ENCODE results near the gene NUP133.

The NUP133 gene

DNA sequence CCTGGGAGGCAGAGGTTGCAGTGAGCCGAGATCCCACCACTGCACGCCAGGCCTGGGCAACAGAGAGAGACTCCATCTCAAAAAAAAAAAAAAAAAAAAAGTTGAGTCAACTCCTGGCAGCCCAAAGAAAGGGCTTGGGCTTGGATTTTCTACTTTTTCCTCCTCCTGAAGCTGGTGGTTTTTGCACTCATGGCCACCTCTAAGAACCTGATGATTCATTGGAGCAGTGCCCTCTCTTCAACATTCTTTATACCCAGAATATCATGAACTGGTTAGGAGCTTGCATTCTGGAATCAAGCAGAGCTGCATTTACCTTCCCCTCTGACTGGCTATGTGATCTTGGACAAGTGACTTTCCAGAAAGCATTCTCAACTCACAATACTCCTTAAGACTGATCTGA is 70.7 kb downstream of the NUP133 start:
- no peak for DNase-seq (ENCODE audit: extremely low read depth, insufficient read length)
- TF ChIP-seq, protein P1, sequence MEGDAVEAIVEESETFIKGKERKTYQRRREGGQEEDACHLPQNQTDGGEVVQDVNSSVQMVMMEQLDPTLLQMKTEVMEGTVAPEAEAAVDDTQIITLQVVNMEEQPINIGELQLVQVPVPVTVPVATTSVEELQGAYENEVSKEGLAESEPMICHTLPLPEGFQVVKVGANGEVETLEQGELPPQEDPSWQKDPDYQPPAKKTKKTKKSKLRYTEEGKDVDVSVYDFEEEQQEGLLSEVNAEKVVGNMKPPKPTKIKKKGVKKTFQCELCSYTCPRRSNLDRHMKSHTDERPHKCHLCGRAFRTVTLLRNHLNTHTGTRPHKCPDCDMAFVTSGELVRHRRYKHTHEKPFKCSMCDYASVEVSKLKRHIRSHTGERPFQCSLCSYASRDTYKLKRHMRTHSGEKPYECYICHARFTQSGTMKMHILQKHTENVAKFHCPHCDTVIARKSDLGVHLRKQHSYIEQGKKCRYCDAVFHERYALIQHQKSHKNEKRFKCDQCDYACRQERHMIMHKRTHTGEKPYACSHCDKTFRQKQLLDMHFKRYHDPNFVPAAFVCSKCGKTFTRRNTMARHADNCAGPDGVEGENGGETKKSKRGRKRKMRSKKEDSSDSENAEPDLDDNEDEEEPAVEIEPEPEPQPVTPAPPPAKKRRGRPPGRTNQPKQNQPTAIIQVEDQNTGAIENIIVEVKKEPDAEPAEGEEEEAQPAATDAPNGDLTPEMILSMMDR (IDR thresholded peaks at IDR 0.05; ENCODE audit: insufficient read depth, low read length, poor library complexity, severe bottlenecking), result no peak
- H3K4me3 ChIP-seq (replicated peaks; ENCODE audit: low read depth, low read length), result no peak overlapping the region
- peaks cover 3% of the 10 kb centered on the region; the same call in 1 of the 2 replicates for H3K27me3 ChIP-seq (replicated peaks; ENCODE audit: control insufficient read depth, insufficient read depth, low read length)
- H3K36me3 ChIP-seq (ENCODE audit: control insufficient read depth, insufficient read depth, low read length), result peaks cover 4% of the 10 kb centered on the region

GRCh38 chr1:229436201-229436600 is 71.9 kb downstream of the NUP133 start:
- peaks cover 3% of the 10 kb centered on the region; the same call in 1 of the 2 replicates for H3K27me3 ChIP-seq (replicated peaks; ENCODE audit: control insufficient read depth, insufficient read depth, low read length)

DNA sequence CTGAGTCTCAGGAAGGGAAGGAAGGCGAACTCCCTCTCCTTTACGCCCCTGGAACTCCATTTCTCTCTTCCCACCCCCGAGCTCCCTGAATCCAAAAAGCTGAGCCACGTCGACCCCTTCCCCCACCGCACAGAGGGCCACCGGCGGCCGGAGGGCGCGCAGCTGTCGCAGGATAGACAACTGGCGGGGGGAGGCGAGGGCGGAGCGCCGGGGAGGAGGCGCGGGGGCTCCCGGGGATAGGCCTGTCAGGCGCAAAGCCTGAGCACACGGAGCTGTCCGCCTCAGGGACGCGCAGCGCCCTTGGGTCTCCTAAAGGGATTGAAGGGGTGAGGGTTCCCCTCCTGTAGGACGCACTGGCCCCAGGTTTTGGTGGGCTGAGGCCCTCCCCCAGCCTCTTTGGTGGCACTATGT is 73.5 kb downstream of the NUP133 start:
- DNase-seq (ENCODE audit: extremely low read depth, insufficient read length), result no peak

More at GRCh38 chr1:229436201-229436600, 71.9 kb downstream of the NUP133 start:
- no peak for DNase-seq (ENCODE audit: extremely low read depth, insufficient read length)
- TF ChIP-seq, protein P1 (IDR thresholded peaks at IDR 0.05; ENCODE audit: insufficient read depth, low read length, poor library complexity, severe bottlenecking), result no peak
- H3K36me3 ChIP-seq (ENCODE audit: control insufficient read depth, insufficient read depth, low read length), result peaks cover 4% of the 10 kb centered on the region
- H3K4me3 ChIP-seq (replicated peaks; ENCODE audit: low read depth, low read length), result no peak overlapping the region

DNA sequence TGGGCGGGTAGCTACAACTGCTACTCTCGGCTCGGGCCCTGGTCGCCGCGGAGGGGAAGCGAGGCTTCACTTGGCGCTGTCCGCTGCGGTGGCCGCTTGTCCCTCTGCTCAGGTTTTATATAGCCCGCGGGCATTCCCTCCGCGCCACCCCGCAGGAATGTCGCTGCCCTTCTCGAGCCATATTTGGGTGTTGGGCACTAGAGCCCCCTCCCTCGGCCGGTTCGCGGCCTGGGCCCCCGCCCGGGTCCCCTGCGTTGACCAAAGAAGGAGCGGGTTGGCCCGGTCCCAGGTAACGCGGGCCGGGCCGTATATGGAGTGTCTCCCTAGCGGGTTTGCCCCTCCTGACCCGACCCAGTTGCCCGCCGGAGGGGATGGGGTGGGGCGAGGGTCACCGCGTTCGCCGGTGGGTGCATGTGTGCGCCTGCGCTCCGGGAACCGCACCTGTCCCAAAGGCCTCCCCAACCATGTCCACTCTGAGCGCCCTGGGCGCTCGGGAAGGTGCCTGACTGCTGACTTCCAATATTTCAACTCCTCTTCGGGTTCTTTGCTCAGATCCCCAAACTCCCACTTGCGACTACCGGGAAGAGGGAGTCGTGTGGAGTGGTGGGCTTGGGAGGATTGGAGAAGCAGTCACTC is 74.0 kb downstream of the NUP133 start, which contains the start of gene ACTA1:
ACTA1 (minus strand) TSS at position 90 of the 636 bp plus-strand sequence. CDS start 979 bp downstream, outside the sequence.
- Histone ChIP-seq H3K4me3 (replicated peaks; ENCODE audit: low read depth, low read length) (no peak within 1 kb of the TSS), H3K36me3 (ENCODE audit: control insufficient read depth, insufficient read depth, low read length) (no peaks in the 10 kb centered on the region), H3K27me3 (replicated peaks; ENCODE audit: control insufficient read depth, insufficient read depth, low read length) (peaks cover 5% of the 10 kb centered on the region; the same call in 1 of the 2 replicates)
- TF ChIP-seq, protein P1 (IDR thresholded peaks at IDR 0.05; ENCODE audit: insufficient read depth, low read length, poor library complexity, severe bottlenecking), result no peak
- no peak for DNase-seq (ENCODE audit: extremely low read depth, insufficient read length)

More for the DNA sequence above, 73.5 kb downstream of the NUP133 start:
- TF ChIP-seq, protein P1 (IDR thresholded peaks at IDR 0.05; ENCODE audit: insufficient read depth, low read length, poor library complexity, severe bottlenecking), result no peak
- Histone ChIP-seq H3K27me3 (replicated peaks; ENCODE audit: control insufficient read depth, insufficient read depth, low read length) (peaks cover 5% of the 10 kb centered on the region; the same call in 1 of the 2 replicates), H3K36me3 (ENCODE audit: control insufficient read depth, insufficient read depth, low read length) (no peaks in the 10 kb centered on the region), H3K4me3 (replicated peaks; ENCODE audit: low read depth, low read length) (no peak overlapping the region)

DNA sequence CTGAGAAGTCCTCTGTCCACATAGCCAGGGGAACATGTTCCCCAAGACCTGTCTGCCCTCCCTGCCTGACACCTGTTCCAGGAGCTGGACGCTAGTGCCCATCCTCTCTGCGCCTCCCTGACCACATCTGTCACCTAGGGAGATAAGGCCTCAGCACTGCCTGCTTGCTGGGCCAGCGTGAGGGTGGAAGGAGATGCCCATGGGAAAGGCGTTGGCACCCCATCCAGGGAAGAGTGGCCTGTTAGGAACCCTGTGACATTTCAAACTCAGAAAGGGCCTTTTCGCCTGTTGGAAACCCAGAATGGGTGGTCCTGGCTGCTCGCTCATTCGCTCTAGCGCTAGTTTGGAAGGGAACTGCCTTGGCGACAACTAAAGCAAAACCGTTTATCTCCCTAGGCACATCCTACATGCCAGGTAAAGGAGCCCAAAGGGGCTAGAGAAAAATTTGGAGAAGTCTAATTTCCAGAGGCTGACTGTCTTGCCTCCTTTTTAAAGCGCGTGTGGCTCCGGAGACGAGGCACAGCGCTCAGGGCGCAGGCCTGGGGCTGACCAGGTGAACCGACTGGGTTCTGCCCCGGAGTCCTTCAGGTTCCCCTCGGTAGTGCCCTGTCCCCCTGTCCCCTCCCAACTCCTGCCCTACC is 74.7 kb downstream of the NUP133 start:
- DNase-seq (ENCODE audit: extremely low read depth, insufficient read length), result no peak
- Histone ChIP-seq H3K4me3 (replicated peaks; ENCODE audit: low read depth, low read length) (no peak overlapping the region), H3K36me3 (ENCODE audit: control insufficient read depth, insufficient read depth, low read length) (no peaks in the 10 kb centered on the region), H3K27me3 (replicated peaks; ENCODE audit: control insufficient read depth, insufficient read depth, low read length) (peaks cover 5% of the 10 kb centered on the region; the same call in 1 of the 2 replicates)
- TF ChIP-seq, protein P1 (IDR thresholded peaks at IDR 0.05; ENCODE audit: insufficient read depth, low read length, poor library complexity, severe bottlenecking), result no peak

All from GM06990 (cell line).